Left ventricle myocardium inferior (tissue), 1 donor: ENCODE results near the gene SUCLG2. TPM values are rescaled to one million over a fixed set of nuclear protein-coding genes. Genes with fewer than 3 reads are reported as not detected.
A peak's percentile ranks its signal among the peaks of the same experiment; 100 is the strongest.

Source experiments
- DNase-seq: peaks from one replicate; pipeline ENCODE4 v3.0.0-alpha.2; 2020
- H3K27ac ChIP-seq: fragments of 200-600 bp; replicated peaks from 2 replicates; pipeline ENCODE4 v1.8.0; 2021
- H3K27me3 ChIP-seq: fragments of 200-600 bp; 2 replicates; pipeline ENCODE4 v1.8.0; 2021; ENCODE audit warnings: low read depth
- H3K36me3 ChIP-seq: fragments of 200-600 bp; 2 replicates; pipeline ENCODE4 v1.8.0; 2021
- H3K4me1 ChIP-seq: fragments of 200-600 bp; 2 replicates; pipeline ENCODE4 v1.8.0; 2021
- H3K4me3 ChIP-seq: fragments of 200-600 bp; 2 replicates; pipeline ENCODE4 v1.8.0; 2021; ENCODE audit warnings: mild to moderate bottlenecking, moderate library complexity
- H3K9me3 ChIP-seq: fragments of 200-600 bp; replicated peaks from 2 replicates; pipeline ENCODE4 v1.8.0; 2021
- CTCF ChIP-seq: fragments of 200-600 bp; IDR thresholded peaks from 2 replicates; pipeline ENCODE4 v1.8.0; 2021; ENCODE audit warnings: antibody characterized with exemption, mild to moderate bottlenecking, borderline replicate concordance
- intact Hi-C: fragments of 100-400 bp; cut with micrococcal nuclease; formaldehyde crosslinking; loops from one replicate; pipeline ENCODE4 v1.11.0; 2022
- long read RNA-seq: library from polyadenylated mRNA; unstranded; transcript quantifications from one replicate; pipeline ENCODE4 v2.0.0, GENCODE V29; 2021
- total RNA-seq: library from RNA; stranded (reverse); fragmentation: NEBNext Ultra II Directional; extraction: Animal tissue kit (Norgen Biotek cat#: 25700); gene quantifications from one replicate; pipeline ENCODE4 v1.2.1, GENCODE V29; 2021
- donor health status: DM: no; HTN: yes; CAD: no; lungs with severe emphysema.

Gene SUCLG2
- 100 TPM for total RNA-seq
- long read RNA-seq, transcript SUCLG2-201 (11 exons, 2,352 nt): major isoform, 181 of 200 reads
- long read RNA-seq, partial matches to known transcripts: 6 of 200 reads
- long read RNA-seq, other reads (novel, unspliced or antisense): 13 of 200 reads

GRCh38 chr3:67654099-67654843 is at the start of gene SUCLG2:
TSS of gene SUCLG2 (minus strand) at chr3:67654612. CDS start at chr3:67654586, 26 bp downstream.
- Histone ChIP-seq H3K9me3 (no peaks in the 10 kb centered on the region), H3K4me3 (peak within 1 kb of the TSS; percentile 84), H3K36me3 (no peaks in the 10 kb centered on the region), H3K4me1 (peaks cover 52% of the 10 kb centered on the region), H3K27me3 (no peaks in the 10 kb centered on the region), H3K27ac (peak within 1 kb of the TSS; percentile 96)
- no peak for TF ChIP-seq CTCF
- intact Hi-C loops: no loop called here
- peak; percentile 94 for DNase-seq

- intact Hi-C loops: no loop called here
Measured at GRCh38 chr3:67700596-67700995, 46.2 kb upstream of the SUCLG2 start.

GRCh38 chr3:67699882-67700281 is 45.5 kb upstream of the SUCLG2 start:
- no peak overlapping the region for H3K27ac ChIP-seq
- no peaks in the 10 kb centered on the region for H3K4me1 ChIP-seq
- intact Hi-C loops: no loop called here
- H3K36me3 ChIP-seq: no peaks in the 10 kb centered on the region
- H3K27me3 ChIP-seq: no peaks in the 10 kb centered on the region
- no peak for TF ChIP-seq CTCF
- H3K4me3 ChIP-seq: no peak overlapping the region
- no peaks in the 10 kb centered on the region for H3K9me3 ChIP-seq
- DNase-seq: no peak

More at GRCh38 chr3:67700596-67700995, 46.2 kb upstream of the SUCLG2 start:
- H3K4me1 ChIP-seq: no peaks in the 10 kb centered on the region
- H3K27ac ChIP-seq: no peak overlapping the region
- TF ChIP-seq CTCF: no peak
- H3K4me3 ChIP-seq: no peak overlapping the region
- no peaks in the 10 kb centered on the region for H3K9me3 ChIP-seq
- H3K36me3 ChIP-seq: no peaks in the 10 kb centered on the region
- H3K27me3 ChIP-seq: no peaks in the 10 kb centered on the region
- no peak for DNase-seq

- H3K9me3 ChIP-seq: no peaks in the 10 kb centered on the region
- no peak for DNase-seq
- no peaks in the 10 kb centered on the region for H3K36me3 ChIP-seq
- intact Hi-C loops: no loop called here
- no peaks in the 10 kb centered on the region for H3K4me1 ChIP-seq
- no peak overlapping the region for H3K27ac ChIP-seq
- no peak overlapping the region for H3K4me3 ChIP-seq
- H3K27me3 ChIP-seq: no peaks in the 10 kb centered on the region
- no peak for TF ChIP-seq CTCF
Measured at GRCh38 chr3:67692621-67693020, 38.2 kb upstream of the SUCLG2 start.

GRCh38 chr3:67691926-67692325 is 37.5 kb upstream of the SUCLG2 start:
- TF ChIP-seq CTCF: no peak
- no peaks in the 10 kb centered on the region for H3K9me3 ChIP-seq
- H3K4me1 ChIP-seq: no peaks in the 10 kb centered on the region
- intact Hi-C loops: no loop called here
- no peaks in the 10 kb centered on the region for H3K27me3 ChIP-seq
- no peak overlapping the region for H3K27ac ChIP-seq
- no peaks in the 10 kb centered on the region for H3K36me3 ChIP-seq
- DNase-seq: no peak
- H3K4me3 ChIP-seq: no peak overlapping the region
